Fibroblast of lung (primary cell): ENCODE results near the gene SEC23IP.

Experiments
- EZH2 ChIP-seq: IDR thresholded peaks from 2 replicates; pipeline ENCODE4 v1.5.1; 2012; ENCODE audit warnings: low read length, control low read depth, mild to moderate bottlenecking; ENCODE audit errors: missing control alignments
- TF ChIP-seq, protein P1 (sequence below), 2 donors: IDR thresholded peaks in 1 of 2; conservative IDR thresholded peaks in 1 of 2; 1 replicate in 1 of 2; 2 replicates in 1 of 2; pipeline ENCODE4 v1.5.1; 2011 to 2012; ENCODE audit warnings: low read length in 2 of 2, control low read depth in 1 of 2, inconsistent platforms in 1 of 2, low read depth in 1 of 2, mild to moderate bottlenecking in 1 of 2

GRCh38 chr10:119933179-119933578 lies 40.6 kb downstream of the SEC23IP start:
- no peak for TF ChIP-seq EZH2
- TF ChIP-seq, protein P1, sequence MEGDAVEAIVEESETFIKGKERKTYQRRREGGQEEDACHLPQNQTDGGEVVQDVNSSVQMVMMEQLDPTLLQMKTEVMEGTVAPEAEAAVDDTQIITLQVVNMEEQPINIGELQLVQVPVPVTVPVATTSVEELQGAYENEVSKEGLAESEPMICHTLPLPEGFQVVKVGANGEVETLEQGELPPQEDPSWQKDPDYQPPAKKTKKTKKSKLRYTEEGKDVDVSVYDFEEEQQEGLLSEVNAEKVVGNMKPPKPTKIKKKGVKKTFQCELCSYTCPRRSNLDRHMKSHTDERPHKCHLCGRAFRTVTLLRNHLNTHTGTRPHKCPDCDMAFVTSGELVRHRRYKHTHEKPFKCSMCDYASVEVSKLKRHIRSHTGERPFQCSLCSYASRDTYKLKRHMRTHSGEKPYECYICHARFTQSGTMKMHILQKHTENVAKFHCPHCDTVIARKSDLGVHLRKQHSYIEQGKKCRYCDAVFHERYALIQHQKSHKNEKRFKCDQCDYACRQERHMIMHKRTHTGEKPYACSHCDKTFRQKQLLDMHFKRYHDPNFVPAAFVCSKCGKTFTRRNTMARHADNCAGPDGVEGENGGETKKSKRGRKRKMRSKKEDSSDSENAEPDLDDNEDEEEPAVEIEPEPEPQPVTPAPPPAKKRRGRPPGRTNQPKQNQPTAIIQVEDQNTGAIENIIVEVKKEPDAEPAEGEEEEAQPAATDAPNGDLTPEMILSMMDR (conservative IDR thresholded peaks at IDR 0.05 in 1 of 2, IDR thresholded peaks at IDR 0.05 in 1 of 2; ENCODE audit: low read depth in 1 of 2, low read length in 2 of 2): peak; percentile 10 to 31
